ENCODE measurements around the gene TCF7L2.

The TCF7L2 gene

GRCh38 chr10:112973046-112973445, 23.0 kb downstream of the TCF7L2 start:
- H3K27ac ChIP-seq (replicated peaks) = no peak overlapping the region
- TF ChIP-seq CTCF (IDR thresholded peaks at IDR 0.05; ENCODE audit: insufficient read depth, low read length) = no peak
- TF ChIP-seq SPI1 (IDR thresholded peaks at IDR 0.05; ENCODE audit: borderline replicate concordance, low read depth) = no peak
- DNase-seq (ENCODE audit: low read depth in 1 of 2, low spot score in 1 of 2) = no peak
- no peaks in the 10 kb centered on the region for H3K27me3 ChIP-seq (ENCODE audit: insufficient read depth, poor library complexity, severe bottlenecking)
- no peak overlapping the region for H3K4me3 ChIP-seq (replicated peaks; ENCODE audit: insufficient read depth, low read length)

- Histone ChIP-seq H3K27me3 (ENCODE audit: insufficient read depth, poor library complexity, severe bottlenecking) (no peaks in the 10 kb centered on the region), H3K4me3 (replicated peaks; ENCODE audit: insufficient read depth, low read length) (no peak overlapping the region), H3K27ac (replicated peaks) (no peak overlapping the region)
- TF ChIP-seq GABPA (IDR thresholded peaks at IDR 0.05; ENCODE audit: low read depth) = no peak
- no peak for TF ChIP-seq POLR2AphosphoS5 (IDR thresholded peaks at IDR 0.05; ENCODE audit: low read depth)
- TF ChIP-seq SPI1 (IDR thresholded peaks at IDR 0.05; ENCODE audit: borderline replicate concordance, low read depth) = no peak
- TF ChIP-seq CTCF (IDR thresholded peaks at IDR 0.05; ENCODE audit: insufficient read depth, low read length) = no peak
- TF ChIP-seq REST (IDR thresholded peaks at IDR 0.05; ENCODE audit: insufficient replicate concordance, low read depth) = no peak
- DNase-seq (ENCODE audit: low read depth in 1 of 2, low spot score in 1 of 2) = no peak
These were observed 23.8 kb downstream of the TCF7L2 start for GRCh38 chr10:112973805-112974204.

GRCh38 chr10:112977426-112977898, 27.4 kb downstream of the TCF7L2 start:
- no peak for DNase-seq (ENCODE audit: low read depth in 1 of 2, low spot score in 1 of 2)

More at GRCh38 chr10:112977426-112977898, 27.4 kb downstream of the TCF7L2 start:
- no peak for TF ChIP-seq GABPA (IDR thresholded peaks at IDR 0.05; ENCODE audit: low read depth)
- TF ChIP-seq CTCF (IDR thresholded peaks at IDR 0.05; ENCODE audit: insufficient read depth, low read length) = no peak
- no peak for TF ChIP-seq POLR2AphosphoS5 (IDR thresholded peaks at IDR 0.05; ENCODE audit: low read depth)
- TF ChIP-seq SPI1 (IDR thresholded peaks at IDR 0.05; ENCODE audit: borderline replicate concordance, low read depth) = no peak
- TF ChIP-seq REST (IDR thresholded peaks at IDR 0.05; ENCODE audit: insufficient replicate concordance, low read depth) = no peak
- Histone ChIP-seq H3K27me3 (ENCODE audit: insufficient read depth, poor library complexity, severe bottlenecking) (peaks cover 2% of the 10 kb centered on the region), H3K27ac (replicated peaks) (no peak overlapping the region), H3K4me3 (replicated peaks; ENCODE audit: insufficient read depth, low read length) (no peak overlapping the region)
